ENCODE results near the gene SLC35G3.

DNA sequence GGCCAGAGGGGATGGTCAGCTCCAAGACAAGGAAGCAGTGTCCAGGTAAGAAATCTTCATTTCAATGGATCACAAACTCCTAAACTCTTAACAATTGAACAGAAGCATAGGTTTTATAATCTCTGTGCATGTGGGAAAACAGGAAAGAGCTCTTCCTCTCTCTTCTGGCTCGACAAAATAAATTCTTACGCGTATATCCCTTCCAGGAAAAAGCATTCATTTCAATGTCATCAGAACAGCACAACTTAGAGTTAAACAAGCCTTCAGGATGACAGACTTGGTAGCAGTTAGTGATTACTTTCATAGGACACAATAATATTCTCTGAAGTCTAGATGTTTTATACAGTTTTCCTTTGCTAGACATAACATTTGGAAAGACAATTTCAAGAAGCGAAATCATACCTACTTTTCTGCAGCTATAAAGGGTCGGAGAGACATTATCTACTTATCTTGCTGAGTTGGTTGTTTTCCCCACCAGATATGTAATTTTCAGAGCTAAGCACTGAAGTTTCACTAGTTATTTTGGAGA lies 19.3 kb upstream of the SLC35G3 start:
- TF ChIP-seq POLR2AphosphoS5 (IDR thresholded peaks at IDR 0.05; ENCODE audit: borderline replicate concordance, low read depth, low read length) = no peak
- TF ChIP-seq EZH2 (IDR thresholded peaks at IDR 0.05) = no peak
